ENCODE data around the gene WDR76. TPM values are rescaled to one million over a fixed set of nuclear protein-coding genes. Genes with fewer than 3 reads are reported as not detected.
A peak's percentile ranks its signal among the peaks of the same experiment; 100 is the strongest.

The WDR76 gene
- polyA plus RNA-seq (0.43 and 1.1 TPM in 2 replicates), polyA minus RNA-seq (0.93 and 2.4 TPM in 2 replicates)

GRCh38 chr15:43826508-43827341 lies at the start of gene WDR76:
TSS of gene WDR76 (plus strand) at chr15:43827002. CDS start at chr15:43827033, 31 bp downstream.
- Histone ChIP-seq H2AFZ (ENCODE audit: low read depth, low read length) (no peak within 1 kb of the TSS), H3K4me3 (ENCODE audit: low read length) (peak within 1 kb of the TSS; percentile 34), H3K27ac (ENCODE audit: low read length) (no peak within 1 kb of the TSS), H3F3A (ENCODE audit: insufficient read depth, low read length, poor library complexity, severe bottlenecking) (no peaks in the 10 kb centered on the region), H3K27me3 (ENCODE audit: insufficient read depth, low read depth, low read length) (no peaks in the 10 kb centered on the region), H4K20me1 (ENCODE audit: insufficient read depth) (no peaks in the 10 kb centered on the region), H3K79me2 (replicated peaks; ENCODE audit: insufficient read depth, low read length) (peaks cover 15% of the 10 kb centered on the region), H3K4me2 (ENCODE audit: low read length) (no peak within 1 kb of the TSS), H3K9me2 (ENCODE audit: insufficient read depth, low read length) (no peaks in the 10 kb centered on the region), H3K9me3 (ENCODE audit: low read length) (no peaks in the 10 kb centered on the region), H3K36me3 (ENCODE audit: insufficient read depth, low read length) (no peaks in the 10 kb centered on the region), H3K9ac (ENCODE audit: low read length) (no peak within 1 kb of the TSS)
- TF ChIP-seq CTCF (IDR thresholded peaks at IDR 0.05; ENCODE audit: poor library complexity, severe bottlenecking), result no peak
- TF ChIP-seq EP300 (conservative IDR thresholded peaks at IDR 0.05; ENCODE audit: poor library complexity, severe bottlenecking), result no peak
- no peak for TF ChIP-seq RAD21 (conservative IDR thresholded peaks at IDR 0.05)
- no peak for TF ChIP-seq TAF1 (IDR thresholded peaks at IDR 0.05; ENCODE audit: low read depth)
- no peak for TF ChIP-seq REST (IDR thresholded peaks at IDR 0.05; ENCODE audit: borderline replicate concordance)
- TF ChIP-seq MXI1 (conservative IDR thresholded peaks at IDR 0.05; ENCODE audit: poor library complexity, severe bottlenecking), result no peak

- H3K4me2 ChIP-seq (ENCODE audit: low read length), result no peak overlapping the region
- H4K20me1 ChIP-seq (ENCODE audit: insufficient read depth), result no peaks in the 10 kb centered on the region
- H3K4me3 ChIP-seq (ENCODE audit: low read length), result peak overlapping the region; percentile 57
- no peaks in the 10 kb centered on the region for H3K9me3 ChIP-seq (ENCODE audit: low read length)
- no peaks in the 10 kb centered on the region for H3K79me2 ChIP-seq (replicated peaks; ENCODE audit: insufficient read depth, low read length)
- H3K36me3 ChIP-seq (ENCODE audit: insufficient read depth, low read length), result no peaks in the 10 kb centered on the region
- no peak for TF ChIP-seq REST (IDR thresholded peaks at IDR 0.05; ENCODE audit: borderline replicate concordance)
- TF ChIP-seq CTCF (IDR thresholded peaks at IDR 0.05; ENCODE audit: poor library complexity, severe bottlenecking), result peak; percentile 61
- no peaks in the 10 kb centered on the region for H3F3A ChIP-seq (ENCODE audit: insufficient read depth, low read length, poor library complexity, severe bottlenecking)
- no peaks in the 10 kb centered on the region for H3K9me2 ChIP-seq (ENCODE audit: insufficient read depth, low read length)
- H3K27me3 ChIP-seq (ENCODE audit: insufficient read depth, low read depth, low read length), result peaks cover 18% of the 10 kb centered on the region
- no peak overlapping the region for H2AFZ ChIP-seq (ENCODE audit: low read depth, low read length)
- H3K9ac ChIP-seq (ENCODE audit: low read length), result no peak overlapping the region
- no peak overlapping the region for H3K27ac ChIP-seq (ENCODE audit: low read length)
Measured at GRCh38 chr15:43777267-43777914, 49.4 kb upstream of the WDR76 start.

All from neural cell (in vitro differentiated cells).